Stimulated activated CD8-positive, alpha-beta memory T cell treated with anti-CD3 and anti-CD28 coated beads, Interleukin-4, amount 100 ng/mL, for 48 hours (primary cell): ENCODE data around the gene SPTBN5.
A peak's percentile ranks its signal among the peaks of the same experiment; 100 is the strongest.

ENCODE experiments used
- DNase-seq: peaks from one replicate; pipeline ENCODE4 v3.0.0-alpha.2; 2020

SPTBN5 gene

GRCh38 chr15:41820791-41821423 is 72.9 kb downstream of the SPTBN5 start:
- DNase-seq, result no peak

GRCh38 chr15:41819455-41820050 is 74.3 kb downstream of the SPTBN5 start:
- no peak for DNase-seq

GRCh38 chr15:41817781-41818180 is 76.1 kb downstream of the SPTBN5 start:
- no peak for DNase-seq

GRCh38 chr15:41817327-41817726 is 76.5 kb downstream of the SPTBN5 start:
- DNase-seq, result no peak

GRCh38 chr15:41816788-41817187 is 77.1 kb downstream of the SPTBN5 start:
- DNase-seq, result no peak

- DNase-seq, result no peak
Observed at GRCh38 chr15:41814534-41814933, 79.3 kb downstream of the SPTBN5 start.

GRCh38 chr15:41813426-41813825 is 80.4 kb downstream of the SPTBN5 start:
- no peak for DNase-seq

GRCh38 chr15:41812820-41813375 is 81.0 kb downstream of the SPTBN5 start:
- DNase-seq, result no peak

- peak; percentile 86 for DNase-seq
Observed at GRCh38 chr15:41811432-41812195, 82.2 kb downstream of the SPTBN5 start.

- no peak for DNase-seq
Observed at GRCh38 chr15:41810651-41811431, 83.0 kb downstream of the SPTBN5 start.

- DNase-seq, result no peak
Observed at GRCh38 chr15:41809526-41810220, 84.2 kb downstream of the SPTBN5 start.

GRCh38 chr15:41809121-41809520 is 84.7 kb downstream of the SPTBN5 start:
- no peak for DNase-seq

- DNase-seq, result no peak
Observed at GRCh38 chr15:41806291-41807181, 87.3 kb downstream of the SPTBN5 start.

- no peak for DNase-seq
Observed at GRCh38 chr15:41805711-41806110, 88.1 kb downstream of the SPTBN5 start.

GRCh38 chr15:41804916-41805666 is 88.8 kb downstream of the SPTBN5 start:
- no peak for DNase-seq

- DNase-seq, result no peak
Observed at GRCh38 chr15:41804361-41804760, 89.5 kb downstream of the SPTBN5 start.

- no peak for DNase-seq
Observed at GRCh38 chr15:41801850-41802455, 91.9 kb downstream of the SPTBN5 start.

GRCh38 chr15:41801185-41801584 is 92.7 kb downstream of the SPTBN5 start:
- DNase-seq, result no peak

GRCh38 chr15:41799488-41799805 is 94.4 kb downstream of the SPTBN5 start:
- no peak for DNase-seq
